Keratinocyte (primary cell): Measurements from ENCODE around the gene MEG3. TPM values are rescaled to one million over a fixed set of nuclear protein-coding genes. Genes with fewer than 3 reads are reported as not detected.

Source experiments
- DNase-seq: peaks from one replicate; pipeline ENCODE4 v3.0.0-alpha.2; 2011; ENCODE audit warnings: low read depth, missing footprints, low spot score
- FAIRE-seq: peaks from 2 replicates; lab custom pipeline; 2011; peaks lifted over from hg19 to GRCh38; lab: Jason Lieb, UNC
- H2AFZ ChIP-seq: 2 replicates; pipeline ENCODE4 v1.6.0; 2012; ENCODE audit warnings: low read length, control low read depth, inconsistent platforms; ENCODE audit not compliant: control insufficient read depth
- H3K27ac ChIP-seq: 2 replicates; pipeline ENCODE4 v1.5.1; 2011; ENCODE audit warnings: low read length; ENCODE audit not compliant: control insufficient read depth, insufficient read depth
- H3K27me3 ChIP-seq: 3 replicates; pipeline ENCODE4 v1.6.0; 2011; ENCODE audit warnings: low read length; ENCODE audit not compliant: control insufficient read depth, insufficient read depth; ENCODE audit errors: extremely low read depth
- H3K36me3 ChIP-seq, 2 experiments: 2 replicates in 1 of 2; 3 replicates in 1 of 2; pipeline ENCODE4 v1.5.1; 2011; ENCODE audit warnings: low read length in 2 of 2, mild to moderate bottlenecking in 1 of 2; ENCODE audit not compliant: control insufficient read depth in 2 of 2, insufficient read depth in 2 of 2; ENCODE audit errors: extremely low read depth in 1 of 2
- H3K4me1 ChIP-seq: 3 replicates; pipeline ENCODE4 v1.5.1; 2011; ENCODE audit warnings: low read length; ENCODE audit not compliant: control insufficient read depth, insufficient read depth; ENCODE audit errors: extremely low read depth
- H3K4me2 ChIP-seq: 3 replicates; pipeline ENCODE4 v1.6.0; 2011; ENCODE audit warnings: low read depth, low read length; ENCODE audit not compliant: control insufficient read depth, insufficient read depth; ENCODE audit errors: extremely low read depth
- H3K4me3 ChIP-seq, 3 experiments: fragments of 200-600 bp in 1 of 3; sonication (generic) in 1 of 3; 2 replicates in 2 of 3; 3 replicates in 1 of 3; pipeline ENCODE4 v1.5.1; 2011 to 2016; ENCODE audit warnings: low read length in 3 of 3, mild to moderate bottlenecking in 3 of 3, control low read depth in 2 of 3, inconsistent platforms in 1 of 3, low read depth in 1 of 3, mixed read lengths in 1 of 3, mixed run types in 1 of 3, moderate library complexity in 1 of 3; ENCODE audit not compliant: control insufficient read depth in 2 of 3, insufficient read depth in 2 of 3; ENCODE audit errors: extremely low read depth in 1 of 3
- H3K79me2 ChIP-seq: 2 replicates; pipeline ENCODE4 v1.6.0; 2012; ENCODE audit warnings: low read length; ENCODE audit not compliant: control insufficient read depth, insufficient read depth
- H3K9ac ChIP-seq: 3 replicates; pipeline ENCODE4 v1.6.0; 2011; ENCODE audit warnings: low read length; ENCODE audit not compliant: control insufficient read depth, insufficient read depth; ENCODE audit errors: extremely low read depth
- H3K9me1 ChIP-seq: 3 replicates; pipeline ENCODE4 v1.6.0; 2011; ENCODE audit warnings: low read length; ENCODE audit not compliant: control insufficient read depth, insufficient read depth; ENCODE audit errors: extremely low read depth
- H3K9me3 ChIP-seq: 2 replicates; pipeline ENCODE4 v1.5.1; 2012; ENCODE audit warnings: low read depth, low read length; ENCODE audit not compliant: control insufficient read depth
- H4K20me1 ChIP-seq: 3 replicates; pipeline ENCODE4 v1.6.0; 2011; ENCODE audit warnings: low read length; ENCODE audit not compliant: control insufficient read depth, insufficient read depth; ENCODE audit errors: extremely low read depth
- EZH2 ChIP-seq: IDR thresholded peaks from one replicate; pipeline ENCODE4 v1.6.1; 2012; ENCODE audit warnings: inconsistent platforms, mild to moderate bottlenecking, low read length, moderate library complexity
- dilution Hi-C: fragments of 300-500 bp; cut with MboI; formaldehyde crosslinking; loops from one replicate; pipeline ENCODE4 v1.7.0; 2020; ENCODE audit warnings: low sequenced_read_pairs; ENCODE audit not compliant: extremely low pct_ligation_motif_present
- polyA plus RNA-seq, 5 experiments: library from polyadenylated mRNA; depleted of rRNA in 3 of 5; stranded (reverse) in 3 of 5; stranded (forward) in 1 of 5; unstranded in 1 of 5; fragments of >200 nt; gene quantifications; 1 replicate in 1 of 5; 2 replicates in 3 of 5; 3 replicates in 1 of 5; pipeline versions ENCODE4 v1.2.1 to v1.2.3, GENCODE V29; 2011 to 2012; ENCODE audit warnings: missing spikeins in 2 of 5, low read depth in 1 of 5, low replicate concordance in 1 of 5
- TF ChIP-seq, protein P1 (sequence below), 3 experiments: IDR thresholded peaks in 1 of 3; conservative IDR thresholded peaks in 1 of 3; optimal IDR thresholded peaks in 1 of 3; 2 replicates in 2 of 3; 3 replicates in 1 of 3; pipeline versions ENCODE3 to v1.5.1; 2011; ENCODE audit warnings: low read length in 3 of 3, mild to moderate bottlenecking in 3 of 3, moderate library complexity in 2 of 3, control low read depth in 1 of 3, inconsistent platforms in 1 of 3; ENCODE audit not compliant: insufficient read depth in 2 of 3; ENCODE audit errors: extremely low read depth in 1 of 3

Gene MEG3
- polyA plus RNA-seq, 1 donor (not counting 4 experiments of a cell fraction or from before 2014, with no cell fraction given): 5.6 TPM

DNA sequence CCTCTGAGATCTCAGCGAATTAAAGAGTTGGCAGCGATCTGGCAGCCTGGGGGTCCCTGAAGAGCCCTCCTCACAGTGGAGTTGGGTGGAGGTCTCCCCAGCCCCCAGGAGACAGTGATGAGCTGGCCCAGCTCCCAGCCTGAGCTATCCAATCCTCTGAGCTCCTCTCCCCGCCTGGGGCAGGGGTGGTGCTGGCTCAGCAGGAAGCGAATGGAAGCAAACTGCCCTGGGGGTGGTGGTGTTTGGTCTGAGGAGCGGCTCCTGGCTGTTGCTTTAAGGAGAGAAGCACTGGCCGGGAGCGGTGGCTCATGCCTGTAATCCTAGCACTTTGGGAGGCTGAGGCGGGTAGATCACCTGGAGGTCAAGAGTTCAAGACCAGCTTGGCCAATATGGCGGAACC, 19.5 kb upstream of the MEG3 start:
- dilution Hi-C loops: no loop called here
- Histone ChIP-seq H3K9me3 (peaks cover 15% of the 10 kb centered on the region), H3K9ac (no peak overlapping the region), H3K36me3 (no peaks in the 10 kb centered on the region), H2AFZ (no peak overlapping the region), H3K4me2 (no peak overlapping the region), H3K4me3 (no peak overlapping the region), H3K27ac (no peak overlapping the region), H3K9me1 (no peaks in the 10 kb centered on the region), H3K27me3 (no peaks in the 10 kb centered on the region), H3K79me2 (no peaks in the 10 kb centered on the region), H3K4me1 (no peaks in the 10 kb centered on the region), H4K20me1 (no peaks in the 10 kb centered on the region)
- DNase-seq (no peak), FAIRE-seq (no peak)
- TF ChIP-seq, protein P1, sequence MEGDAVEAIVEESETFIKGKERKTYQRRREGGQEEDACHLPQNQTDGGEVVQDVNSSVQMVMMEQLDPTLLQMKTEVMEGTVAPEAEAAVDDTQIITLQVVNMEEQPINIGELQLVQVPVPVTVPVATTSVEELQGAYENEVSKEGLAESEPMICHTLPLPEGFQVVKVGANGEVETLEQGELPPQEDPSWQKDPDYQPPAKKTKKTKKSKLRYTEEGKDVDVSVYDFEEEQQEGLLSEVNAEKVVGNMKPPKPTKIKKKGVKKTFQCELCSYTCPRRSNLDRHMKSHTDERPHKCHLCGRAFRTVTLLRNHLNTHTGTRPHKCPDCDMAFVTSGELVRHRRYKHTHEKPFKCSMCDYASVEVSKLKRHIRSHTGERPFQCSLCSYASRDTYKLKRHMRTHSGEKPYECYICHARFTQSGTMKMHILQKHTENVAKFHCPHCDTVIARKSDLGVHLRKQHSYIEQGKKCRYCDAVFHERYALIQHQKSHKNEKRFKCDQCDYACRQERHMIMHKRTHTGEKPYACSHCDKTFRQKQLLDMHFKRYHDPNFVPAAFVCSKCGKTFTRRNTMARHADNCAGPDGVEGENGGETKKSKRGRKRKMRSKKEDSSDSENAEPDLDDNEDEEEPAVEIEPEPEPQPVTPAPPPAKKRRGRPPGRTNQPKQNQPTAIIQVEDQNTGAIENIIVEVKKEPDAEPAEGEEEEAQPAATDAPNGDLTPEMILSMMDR (optimal IDR thresholded peaks at IDR 0.05 in 1 of 3, IDR thresholded peaks at IDR 0.05 in 1 of 3, conservative IDR thresholded peaks at IDR 0.05 in 1 of 3; ENCODE audit: extremely low read depth in 1 of 3, insufficient read depth in 2 of 3, low read length in 3 of 3): no peak
- TF ChIP-seq EZH2: no peak

DNA sequence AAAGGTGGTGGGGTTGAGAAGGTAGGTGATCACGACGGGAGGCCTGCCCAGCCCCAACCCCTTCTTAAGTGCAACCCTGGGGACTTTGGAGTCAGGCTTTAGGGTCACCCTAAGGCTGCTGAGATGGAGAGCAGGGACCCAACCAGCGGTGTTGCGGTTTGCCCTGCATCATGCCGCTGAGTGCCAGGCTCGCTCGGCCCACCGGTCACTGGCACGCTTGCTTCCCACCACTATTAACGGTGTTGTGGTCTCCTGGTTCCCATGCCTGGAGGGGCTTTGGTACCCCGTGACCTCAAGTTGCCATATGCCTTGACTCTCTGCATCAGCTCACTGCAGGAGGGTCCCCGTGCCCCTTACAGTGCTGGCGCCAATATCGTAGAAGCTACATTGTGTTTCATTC, 18.4 kb upstream of the MEG3 start:
- no peaks in the 10 kb centered on the region for H3K36me3 ChIP-seq
- no peak overlapping the region for H3K4me3 ChIP-seq
- no peaks in the 10 kb centered on the region for H3K9me1 ChIP-seq
- H3K4me2 ChIP-seq: no peak overlapping the region
- no peak overlapping the region for H3K9ac ChIP-seq
- dilution Hi-C loops: no loop called here
- TF ChIP-seq, protein P1 (optimal IDR thresholded peaks at IDR 0.05 in 1 of 3, IDR thresholded peaks at IDR 0.05 in 1 of 3, conservative IDR thresholded peaks at IDR 0.05 in 1 of 3; ENCODE audit: extremely low read depth in 1 of 3, insufficient read depth in 2 of 3, low read length in 3 of 3): no peak
- no peak for TF ChIP-seq EZH2
- H3K79me2 ChIP-seq: no peaks in the 10 kb centered on the region
- H2AFZ ChIP-seq: no peak overlapping the region
- no peaks in the 10 kb centered on the region for H3K4me1 ChIP-seq
- H3K27me3 ChIP-seq: no peaks in the 10 kb centered on the region
- H3K27ac ChIP-seq: no peak overlapping the region
- FAIRE-seq (no peak), DNase-seq (no peak)
- H3K9me3 ChIP-seq: peaks cover 16% of the 10 kb centered on the region
- H4K20me1 ChIP-seq: no peaks in the 10 kb centered on the region
